Measurements from ENCODE around the gene COLEC12.

DNA sequence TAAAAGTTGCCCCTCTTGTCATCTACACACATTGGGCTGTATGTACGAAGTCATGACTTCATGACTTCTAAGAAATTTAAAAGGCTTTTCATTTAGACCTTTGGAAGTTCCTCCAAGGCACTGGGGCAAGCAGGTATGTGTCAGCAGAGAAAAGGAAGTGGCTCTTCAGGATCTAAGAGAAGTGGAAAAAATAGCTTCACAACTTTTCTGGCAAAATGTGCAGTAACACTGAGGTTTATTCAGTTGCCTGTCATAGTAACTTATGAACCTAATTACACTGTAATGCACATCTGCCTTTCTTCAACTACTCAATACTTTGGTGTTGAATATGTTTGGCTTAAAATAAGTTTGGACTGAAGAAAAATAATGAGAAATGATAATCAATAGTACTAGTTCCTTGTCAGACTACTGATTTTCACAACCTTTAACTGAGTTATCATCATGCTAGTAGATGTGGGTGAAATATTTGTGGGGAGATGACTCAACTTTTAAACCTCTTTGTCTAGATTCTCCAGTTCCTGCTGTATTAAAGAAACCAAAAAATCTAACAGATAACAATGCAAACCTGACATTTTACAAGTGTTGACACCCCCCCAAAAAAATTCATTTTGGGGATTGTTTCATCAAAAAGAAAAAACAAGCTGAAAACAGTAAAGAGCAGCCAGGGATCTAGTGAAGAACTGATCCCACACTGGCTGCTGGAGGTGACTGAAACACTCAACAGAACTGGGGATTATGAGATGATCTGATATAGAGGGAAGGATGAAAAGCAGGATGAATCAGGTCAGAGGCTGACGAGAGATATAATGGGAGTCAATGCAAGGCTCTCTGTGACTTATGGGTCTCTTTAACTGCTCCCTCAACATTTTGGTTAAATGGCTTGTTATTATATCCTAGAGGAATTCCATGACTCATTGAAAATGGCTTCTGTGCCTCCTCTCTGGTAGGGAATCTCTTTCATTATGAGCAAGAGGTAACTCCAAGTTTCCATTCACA, 84.6 kb downstream of the COLEC12 start:
- TF ChIP-seq CTCF (IDR thresholded peaks at IDR 0.05; ENCODE audit: low read depth, low read length) (no peak), POLR2A (IDR thresholded peaks at IDR 0.05; ENCODE audit: extremely low read depth, insufficient read length) (no peak), MYC (IDR thresholded peaks at IDR 0.05; ENCODE audit: low read depth, low read length) (no peak)
